WTC11 (cell line): ENCODE measurements around the gene TCF12. TPM values are rescaled to one million over a fixed set of nuclear protein-coding genes. Genes with fewer than 3 reads are reported as not detected.

Source experiments
- ATAC-seq: fragments of 200-7000 bp; cut with Tn5 transposase; 2 replicates; pipeline ENCODE4 v1.10.0; 2021; ENCODE audit warnings: mild to moderate bottlenecking, moderate library complexity
- CTCF ChIA-PET: fragments of 300-600 bp; sonication (Branson Sonifier 250); formaldehyde crosslinking; loops from one replicate; lab custom pipeline; 2021; ENCODE audit warnings: antibody characterized with exemption; lab: Charles Lee
- POLR2A ChIA-PET: fragments of 350-600 bp; sonication (Branson Sonifier 250); formaldehyde crosslinking; loops from one replicate; lab custom pipeline; 2021; ENCODE audit warnings: antibody characterized with exemption; lab: Charles Lee
- DNase-seq: peaks from one replicate; pipeline ENCODE4 v3.0.0; 2021; ENCODE audit warnings: low spot score
- H3K27ac Mint-ChIP-seq: 2 replicates; pipeline ENCODE4 v1.8.0; 2021; ENCODE audit warnings: mixed read lengths
- H3K27me3 Mint-ChIP-seq: 2 replicates; pipeline ENCODE4 v1.8.0; 2021; ENCODE audit warnings: low read depth, mild to moderate bottlenecking, moderate library complexity, mixed read lengths
- H3K36me3 Mint-ChIP-seq: 2 replicates; pipeline ENCODE4 v1.8.0; 2021; ENCODE audit warnings: mixed read lengths
- H3K4me1 Mint-ChIP-seq: 2 replicates; pipeline ENCODE4 v1.8.0; 2022; ENCODE audit warnings: mixed read lengths
- H3K4me3 Mint-ChIP-seq: 2 replicates; pipeline ENCODE4 v1.8.0; 2021; ENCODE audit warnings: mild to moderate bottlenecking, moderate library complexity, mixed read lengths
- H3K9me3 Mint-ChIP-seq: 2 replicates; pipeline ENCODE4 v1.8.0; 2021; ENCODE audit warnings: mixed read lengths
- ARID4B ChIP-seq: sonication (generic); formaldehyde crosslinking; IDR thresholded peaks from 2 replicates; pipeline ENCODE4 v1.8.0; 2023; ENCODE audit warnings: missing genetic modification reagents, mild to moderate bottlenecking, borderline replicate concordance
- ATF1 ChIP-seq: sonication (generic); formaldehyde crosslinking; IDR thresholded peaks from 2 replicates; pipeline ENCODE4 v1.8.1; 2023; ENCODE audit warnings: mild to moderate bottlenecking, moderate library complexity, missing genetic modification reagents
- ATF2 ChIP-seq: sonication (generic); formaldehyde crosslinking; IDR thresholded peaks from 2 replicates; pipeline ENCODE4 v1.8.1; 2022; ENCODE audit warnings: low read depth, missing genetic modification reagents, borderline replicate concordance
- E2F1 ChIP-seq: sonication (generic); formaldehyde crosslinking; IDR thresholded peaks from 2 replicates; pipeline ENCODE4 v1.8.0; 2022; ENCODE audit warnings: mild to moderate bottlenecking, missing genetic modification reagents
- E2F4 ChIP-seq: sonication (generic); formaldehyde crosslinking; IDR thresholded peaks from 2 replicates; pipeline ENCODE4 v1.8.1; 2022; ENCODE audit warnings: low read depth, mild to moderate bottlenecking, moderate library complexity, missing genetic modification reagents, borderline replicate concordance
- EMX1 ChIP-seq: fragments of 250-450 bp; sonication (Bioruptor Pico); IDR thresholded peaks from 2 replicates; pipeline ENCODE4 v1.8.0; 2021; ENCODE audit warnings: mild to moderate bottlenecking
- FOXJ3 ChIP-seq: sonication (generic); formaldehyde crosslinking; IDR thresholded peaks from 2 replicates; pipeline ENCODE4 v1.9.0; 2021; ENCODE audit warnings: missing genetic modification reagents, mild to moderate bottlenecking, borderline replicate concordance
- GRHL2 ChIP-seq: fragments of 250-450 bp; sonication (Bioruptor Pico); IDR thresholded peaks from 2 replicates; pipeline ENCODE4 v1.8.0; 2022; ENCODE audit warnings: mild to moderate bottlenecking, moderate library complexity; ENCODE audit not compliant: insufficient replicate concordance, severe bottlenecking
- JUN ChIP-seq: sonication (generic); formaldehyde crosslinking; IDR thresholded peaks from 2 replicates; pipeline ENCODE4 v1.8.0; 2023; ENCODE audit warnings: mild to moderate bottlenecking, missing genetic modification reagents
- KAT7 ChIP-seq: sonication (generic); formaldehyde crosslinking; IDR thresholded peaks from 2 replicates; pipeline ENCODE4 v1.8.1; 2023; ENCODE audit warnings: missing genetic modification reagents, mild to moderate bottlenecking, borderline replicate concordance
- NFE2L1 ChIP-seq: sonication (generic); formaldehyde crosslinking; IDR thresholded peaks from 2 replicates; pipeline ENCODE4 v1.8.1; 2023; ENCODE audit warnings: missing genetic modification reagents
- PREB ChIP-seq: sonication (generic); formaldehyde crosslinking; IDR thresholded peaks from 2 replicates; pipeline ENCODE4 v1.8.1; 2022; ENCODE audit warnings: mild to moderate bottlenecking, missing genetic modification reagents, moderate library complexity, borderline replicate concordance
- ZNF121 ChIP-seq: sonication (generic); formaldehyde crosslinking; IDR thresholded peaks from 2 replicates; pipeline ENCODE4 v1.8.0; 2023; ENCODE audit warnings: missing genetic modification reagents
- ZNF396 ChIP-seq: fragments of 250-450 bp; sonication (Bioruptor Pico); IDR thresholded peaks from 2 replicates; pipeline ENCODE4 v1.8.0; 2021; ENCODE audit warnings: mild to moderate bottlenecking, moderate library complexity, borderline replicate concordance
- ZSCAN18 ChIP-seq: fragments of 250-450 bp; sonication (Bioruptor Pico); IDR thresholded peaks from 2 replicates; pipeline ENCODE4 v2.1.2; 2022; ENCODE audit warnings: mild to moderate bottlenecking, moderate library complexity
- total RNA-seq: library from RNA; stranded (reverse); gene quantifications from 3 replicates; pipeline ENCODE4 v1.2.3, GENCODE V29; 2021

TCF12 gene
- total RNA-seq, 1 experiment from 2014 or later: 73.2 TPM

- no peak overlapping the region for H3K27ac Mint-ChIP-seq
- no peak for ATAC-seq
- peaks cover 10% of the 10 kb centered on the region for H3K36me3 Mint-ChIP-seq
- TF ChIP-seq NFE2L1 (CRISPR knock-in tag) (no peak), ZSCAN18 (no peak), ARID4B (CRISPR knock-in tag) (no peak), E2F1 (no peak), FOXJ3 (CRISPR knock-in tag) (no peak), ATF2 (CRISPR knock-in tag) (no peak), ZNF121 (CRISPR knock-in tag) (no peak), EMX1 (CRISPR knock-in tag) (no peak), PREB (CRISPR knock-in tag) (no peak), ATF1 (CRISPR knock-in tag) (no peak)
- TF ChIP-seq, all 79 proteins: peak for 0
- POLR2A ChIA-PET: no interaction called here
- H3K27me3 Mint-ChIP-seq: no peaks in the 10 kb centered on the region
- peaks cover 58% of the 10 kb centered on the region for H3K4me1 Mint-ChIP-seq
- no peak for DNase-seq
- H3K4me3 Mint-ChIP-seq: no peak overlapping the region
- CTCF ChIA-PET: no interaction called here
- H3K9me3 Mint-ChIP-seq: peaks cover under 1% of the 10 kb centered on the region
Observed at GRCh38 chr15:56929399-56929798, 11.0 kb downstream of the TCF12 start.

GRCh38 chr15:56929933-56930332, 11.5 kb downstream of the TCF12 start:
- POLR2A ChIA-PET: no interaction called here
- Mint-ChIP-seq H3K4me3 (no peak overlapping the region), H3K9me3 (peaks cover 4% of the 10 kb centered on the region), H3K4me1 (peaks cover 56% of the 10 kb centered on the region), H3K27me3 (no peaks in the 10 kb centered on the region), H3K27ac (peak overlapping the region; percentile 66), H3K36me3 (peaks cover 12% of the 10 kb centered on the region)
- DNase-seq (no peak), ATAC-seq (no peak)
- TF ChIP-seq KAT7 (CRISPR knock-in tag): no peak
- TF ChIP-seq GRHL2 (CRISPR knock-in tag): no peak
- no peak for TF ChIP-seq E2F4 (CRISPR knock-in tag)
- TF ChIP-seq ATF1 (CRISPR knock-in tag): no peak
- TF ChIP-seq JUN (CRISPR knock-in tag): no peak
- TF ChIP-seq ZNF396 (CRISPR knock-in tag): no peak
- CTCF ChIA-PET: interaction anchor here (0.5 kb wide), 1 partner anchor 446 kb away, joined by 3 read pairs; no protein-coding TSS in a partner anchor
